Non-pigmented ciliary epithelial cell (primary cell): ENCODE measurements around the gene DDX47.
A peak's percentile ranks its signal among the peaks of the same experiment; 100 is the strongest.
"Not testable (repeated sequence)": the region's sequence is repeated elsewhere in the genome, so short reads cannot be mapped to it uniquely, and the experiment has no call there.

ENCODE experiments used
- DNase-seq: peaks from one replicate; pipeline ENCODE4 v3.0.0-alpha.2; 2010; ENCODE audit warnings: low read depth

The DDX47 gene

GRCh38 chr12:12797794-12798152 is 15.4 kb upstream of the DDX47 start:
- no peak for DNase-seq

GRCh38 chr12:12798480-12798879 is 14.7 kb upstream of the DDX47 start:
- no peak for DNase-seq

DNA sequence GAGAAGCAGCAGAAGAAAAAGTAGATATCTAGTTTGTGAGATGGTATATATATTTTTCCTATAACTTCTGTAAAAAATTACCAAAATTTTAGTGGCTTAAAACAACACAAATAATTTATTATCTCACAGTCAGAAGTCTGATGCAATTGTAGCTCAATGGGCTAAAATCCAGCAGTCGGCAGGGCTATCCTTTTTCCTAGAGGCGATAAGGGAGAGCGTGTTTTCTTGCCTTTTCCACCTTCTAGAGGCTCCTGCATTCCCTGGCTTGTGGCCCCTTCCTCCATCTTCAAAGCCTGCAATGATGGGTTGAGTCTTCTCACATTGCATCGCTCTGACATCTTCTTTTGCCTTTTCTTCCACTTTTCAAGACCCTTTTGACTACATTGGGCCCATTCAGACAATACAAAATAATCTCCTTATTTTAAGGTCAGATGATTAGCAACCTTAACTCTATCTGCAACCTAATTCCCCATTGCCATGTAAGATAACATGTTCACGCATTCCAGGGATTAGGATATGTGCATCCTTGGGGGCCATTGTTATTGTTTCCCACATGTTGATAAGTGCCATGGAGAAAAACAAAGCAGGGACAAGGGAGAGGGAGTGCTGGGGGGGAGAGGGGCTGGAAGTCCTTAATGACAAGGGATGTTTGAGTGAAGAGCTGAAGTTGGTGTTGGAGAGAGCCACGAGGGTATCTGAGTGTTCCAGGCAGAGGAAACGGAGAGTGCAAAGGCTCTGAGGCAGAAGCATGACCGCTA is 13.8 kb upstream of the DDX47 start:
- DNase-seq = no peak

DNA sequence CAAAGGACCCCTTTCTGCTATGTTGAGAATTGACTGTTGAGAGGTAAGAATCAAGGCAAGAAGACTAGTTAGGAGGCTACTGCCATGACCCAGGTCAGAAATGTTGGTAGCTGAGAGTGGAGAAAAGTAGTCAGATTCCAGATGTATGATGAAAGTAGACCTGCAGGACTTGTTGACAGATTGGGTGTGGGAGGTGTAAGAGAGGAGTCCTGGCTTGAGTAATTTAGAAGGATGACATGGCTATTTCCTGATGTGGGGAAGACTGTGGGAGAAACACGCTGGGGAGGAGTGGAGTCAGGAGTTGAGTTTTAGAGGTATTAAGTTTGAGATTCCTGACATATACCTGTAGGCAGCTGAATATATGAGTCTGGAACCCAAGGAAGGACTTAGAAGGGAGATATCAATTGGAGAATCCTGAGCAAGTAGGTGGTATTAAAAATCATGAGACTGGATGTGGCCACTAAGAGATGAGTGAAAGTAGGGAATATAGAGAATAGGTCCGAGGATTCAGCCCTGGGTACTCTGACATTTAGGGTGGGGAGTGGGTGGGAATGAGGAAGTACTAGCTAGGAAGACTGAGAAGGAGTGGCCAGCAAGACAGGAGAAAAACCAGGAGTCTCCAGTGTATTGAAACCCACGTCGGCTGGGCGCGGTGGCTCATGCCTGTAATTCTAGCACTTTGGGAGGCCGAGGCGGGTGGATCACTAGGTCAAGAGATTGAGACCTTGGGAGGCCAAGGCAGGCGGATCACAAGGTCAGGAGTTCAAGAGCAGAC is 12.6 kb upstream of the DDX47 start:
- DNase-seq = no peak

DNA sequence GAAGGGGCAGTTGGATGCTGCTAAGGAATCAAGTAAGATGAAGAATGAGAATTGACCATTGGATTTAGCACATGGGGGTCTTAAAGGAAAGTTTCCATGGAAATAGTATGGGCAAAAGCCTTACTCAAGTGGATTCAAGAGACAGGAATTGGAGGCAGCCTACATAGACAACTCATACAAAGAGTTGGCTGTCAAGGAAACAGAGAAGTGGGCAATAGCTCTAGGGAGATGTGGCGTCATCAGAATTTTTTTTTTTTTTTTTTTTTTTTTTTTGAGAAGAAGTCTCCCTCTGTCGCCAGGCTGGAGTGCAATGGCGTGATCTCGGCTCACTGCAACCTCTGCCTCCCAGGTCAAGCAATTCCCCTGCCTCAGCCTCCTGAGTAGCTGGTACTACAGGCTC is 11.5 kb upstream of the DDX47 start:
- DNase-seq = not testable (repeated sequence)

- no peak for DNase-seq
Measured at GRCh38 chr12:12803186-12803585, 10.0 kb upstream of the DDX47 start.

- no peak for DNase-seq
Measured at GRCh38 chr12:12804011-12804410, 9.1 kb upstream of the DDX47 start.

- DNase-seq = peak; percentile 87
Measured at GRCh38 chr12:12804432-12804886, 8.7 kb upstream of the DDX47 start.

- no peak for DNase-seq
Measured at GRCh38 chr12:12806784-12807516, 6.2 kb upstream of the DDX47 start.

- not testable (repeated sequence) for DNase-seq
Measured at GRCh38 chr12:12807517-12807903, 5.6 kb upstream of the DDX47 start.

DNA sequence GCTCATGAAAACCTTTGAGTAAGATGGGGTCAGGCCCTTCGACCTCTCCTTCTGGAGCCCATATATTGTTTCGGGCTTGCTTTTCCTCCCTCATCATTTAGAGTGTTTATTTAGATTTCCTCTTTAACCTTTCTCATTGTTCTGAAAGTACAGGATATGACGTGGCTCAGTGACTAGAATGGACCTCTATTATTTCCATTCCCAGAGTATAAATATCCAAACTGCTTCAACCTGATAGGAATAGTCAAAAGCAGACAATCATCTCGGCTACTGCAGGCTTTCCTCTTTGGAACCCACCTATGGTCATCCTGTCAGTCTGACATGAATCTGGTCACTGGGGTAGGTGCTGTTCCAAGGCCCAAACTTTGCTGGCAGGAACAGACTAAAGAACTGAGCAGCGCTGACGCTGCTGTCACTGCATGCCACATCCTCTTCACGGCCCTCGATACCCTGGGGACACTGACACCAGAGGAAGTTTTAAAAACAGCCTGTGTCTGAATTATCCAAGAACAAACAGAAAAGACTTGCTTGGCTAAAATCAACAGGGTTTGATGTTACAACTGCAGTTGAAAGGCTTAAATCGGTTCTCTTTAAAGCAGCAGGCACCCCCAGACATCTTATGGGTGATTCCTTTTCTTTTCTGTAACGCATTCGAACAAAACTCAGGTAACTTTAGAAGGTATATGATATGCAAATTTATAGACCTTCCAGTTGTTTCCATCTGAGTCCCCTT is 5.0 kb upstream of the DDX47 start:
- no peak for DNase-seq

DNA sequence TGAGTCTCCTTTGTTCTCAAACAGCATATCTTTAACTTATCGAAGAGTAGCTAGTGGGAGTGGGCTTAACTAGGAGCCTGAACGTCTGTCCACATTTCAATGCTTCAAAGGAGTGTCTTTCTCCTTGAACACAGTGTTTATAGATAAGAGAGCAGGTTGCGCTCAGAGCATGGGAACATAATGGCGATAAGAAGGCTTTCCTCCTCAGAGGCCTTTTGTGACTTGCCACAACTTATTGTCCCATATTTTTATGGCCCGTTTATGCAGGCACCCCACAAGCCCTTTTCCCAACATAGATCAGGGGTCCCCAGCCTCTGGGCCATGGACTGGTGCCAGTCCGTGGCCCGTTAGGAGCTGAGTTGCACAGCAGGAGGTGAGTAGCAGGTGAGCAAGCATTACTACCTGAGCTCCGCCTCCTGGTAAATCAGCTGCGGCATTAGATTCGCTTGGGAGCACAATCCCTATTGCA is 2.6 kb upstream of the DDX47 start:
- DNase-seq = no peak

GRCh38 chr12:12811343-12811742 is 1.8 kb upstream of the DDX47 start:
- no peak for DNase-seq

DNA sequence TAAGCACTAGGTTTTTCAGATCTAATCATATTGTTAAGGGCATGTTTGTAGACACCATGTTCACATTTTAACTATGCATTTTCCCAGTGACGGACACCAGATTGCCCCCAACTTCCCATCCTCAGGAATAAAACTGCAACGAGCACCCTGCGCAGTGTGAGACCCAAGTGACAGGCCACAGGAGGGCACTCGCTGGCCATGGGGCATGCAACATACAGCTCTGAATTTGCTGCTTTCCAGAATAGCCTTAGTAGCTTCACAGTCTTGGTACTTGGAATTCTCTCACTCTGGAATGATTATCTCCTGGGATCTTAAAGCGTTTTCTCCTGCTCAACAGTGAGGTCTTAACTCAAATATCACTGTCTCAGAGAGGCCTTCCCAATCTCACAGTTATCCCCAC is 972 bp upstream of the DDX47 start:
- no peak for DNase-seq

DNA sequence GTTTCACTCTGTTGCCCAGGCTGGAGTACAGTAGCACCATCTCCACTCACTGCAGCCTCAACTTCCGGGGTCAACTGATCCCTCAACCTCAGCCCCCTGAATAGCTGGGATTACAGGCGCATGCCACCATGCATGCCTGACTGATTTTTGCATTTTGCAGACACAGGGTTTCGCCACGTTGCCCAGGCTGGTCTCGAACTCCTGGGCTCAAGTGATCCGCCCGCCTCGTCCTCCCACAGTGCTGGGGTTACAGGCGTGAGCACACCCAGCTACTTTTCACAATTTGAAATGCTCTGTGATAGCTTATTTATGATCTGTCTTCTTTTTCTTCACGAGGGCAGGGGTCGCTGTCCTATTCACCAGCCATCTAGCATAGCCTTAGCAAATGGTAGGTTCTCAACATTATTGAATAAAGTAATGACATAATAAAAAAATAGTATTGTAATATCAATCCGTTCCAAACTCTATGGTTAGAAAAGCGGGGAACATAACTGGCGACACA is 477 bp upstream of the DDX47 start:
- DNase-seq = no peak

DNA sequence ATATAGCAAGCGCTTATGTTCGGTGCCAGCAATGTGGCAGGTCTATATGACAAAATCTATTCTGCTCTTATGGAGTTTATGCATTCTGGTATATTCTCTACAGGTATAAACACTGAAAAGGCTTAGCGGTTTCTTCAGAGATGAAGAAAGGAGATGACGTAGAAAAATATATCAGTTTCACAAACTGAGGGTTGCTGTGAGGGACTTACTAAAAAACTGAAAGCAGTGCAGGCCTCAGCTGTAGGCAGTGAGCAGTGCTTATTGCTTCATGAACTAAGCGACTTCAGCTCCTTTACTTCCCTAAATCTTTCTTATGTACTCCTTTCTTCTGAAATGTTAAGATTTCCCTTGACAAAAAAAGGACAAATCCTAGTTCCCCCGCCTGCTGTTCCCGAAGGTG is 4.5 kb downstream of the DDX47 start:
- no peak for DNase-seq

DNA sequence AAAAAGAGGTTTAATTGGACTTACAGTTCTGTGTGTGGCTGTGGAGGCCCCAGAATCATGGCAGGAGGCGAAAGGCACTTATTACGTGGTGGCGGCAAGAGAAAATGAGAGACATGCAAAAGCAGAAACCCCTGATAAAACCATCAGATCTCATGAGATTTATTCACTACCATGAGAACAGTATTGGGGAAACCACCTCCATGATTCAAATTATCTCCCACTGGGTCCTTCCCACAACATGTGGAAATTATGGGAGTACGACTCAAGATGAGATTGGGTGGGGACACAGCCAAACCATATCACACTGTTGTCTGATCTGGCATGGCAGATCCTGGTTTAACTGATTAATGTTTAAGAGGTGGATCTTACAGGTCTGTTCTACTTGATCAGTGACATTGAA is 5.6 kb downstream of the DDX47 start:
- DNase-seq = no peak

- no peak for DNase-seq
Measured at GRCh38 chr12:12819221-12819620, 6.1 kb downstream of the DDX47 start.

DNA sequence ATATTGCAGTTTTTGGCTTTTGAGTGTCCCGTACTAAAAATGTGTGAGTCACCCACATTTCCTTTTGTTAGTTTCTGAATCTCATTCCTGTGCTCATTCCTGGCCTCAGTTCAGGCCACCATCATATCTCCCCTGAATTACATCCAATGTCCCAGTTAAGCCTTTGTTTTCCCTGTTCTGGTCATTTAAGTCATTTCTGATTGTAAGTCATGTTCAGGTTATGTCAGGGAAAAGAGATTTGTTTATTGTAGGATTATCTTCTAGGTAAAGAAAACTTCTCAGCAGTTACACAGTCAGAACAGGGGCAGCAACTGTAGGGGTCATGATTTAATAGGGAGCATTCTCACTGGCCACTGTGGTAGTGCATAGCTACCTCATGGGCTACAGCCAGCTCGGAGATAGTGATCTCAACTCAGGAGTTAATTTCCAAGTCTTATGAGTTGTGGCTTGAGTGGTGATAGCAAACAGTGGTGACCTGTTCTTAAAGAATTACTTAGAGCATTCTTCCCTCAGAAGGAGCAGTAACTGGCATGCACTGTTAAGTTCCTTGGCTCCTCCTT is 6.7 kb downstream of the DDX47 start:
- peak; percentile 94 for DNase-seq

- DNase-seq = not testable (repeated sequence)
Measured at GRCh38 chr12:12820376-12820775, 7.2 kb downstream of the DDX47 start.

DNA sequence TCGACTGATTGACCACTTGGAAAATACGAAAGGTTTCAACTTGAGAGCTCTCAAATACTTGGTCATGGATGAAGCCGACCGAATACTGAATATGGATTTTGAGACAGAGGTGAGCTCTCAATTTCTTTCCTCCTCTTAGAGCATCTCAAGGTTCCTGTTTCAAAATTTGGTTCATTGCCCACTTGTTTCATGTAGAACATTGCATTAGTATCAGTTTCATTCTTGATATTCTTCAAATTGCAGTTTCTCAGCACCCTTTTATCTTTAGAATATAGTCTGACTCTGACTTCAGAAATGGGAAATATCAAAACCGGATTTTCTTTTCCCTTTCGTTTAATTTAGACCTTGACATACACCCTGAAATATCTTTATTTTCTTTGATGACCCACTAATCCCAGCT is 8.8 kb downstream of the DDX47 start:
- DNase-seq = no peak

DNA sequence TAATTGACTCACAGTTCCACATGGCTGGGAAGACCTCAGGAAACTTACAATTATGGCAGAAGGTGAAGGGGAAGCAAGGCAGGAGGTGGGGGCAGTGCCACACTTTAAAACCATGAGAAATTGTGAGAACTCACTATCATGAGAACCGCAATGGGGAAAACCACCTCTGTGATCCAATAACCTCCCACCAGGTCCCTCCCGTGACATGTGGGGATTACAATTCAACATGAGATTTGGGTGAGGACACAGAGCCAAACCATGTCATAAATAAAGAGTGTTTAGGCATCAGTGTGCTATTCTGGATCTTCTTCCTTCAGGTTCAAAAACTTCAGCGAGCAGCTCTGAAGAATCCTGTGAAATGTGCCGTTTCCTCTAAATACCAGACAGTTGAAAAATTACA is 9.7 kb downstream of the DDX47 start:
- no peak for DNase-seq
